Activated CD8-positive, alpha-beta memory T cell treated with anti-CD3 and anti-CD28 coated beads, Interleukin-2, amount 50 U/mL, for 4 hours (primary cell): Measurements from ENCODE around the gene ZIC4.

Source experiments
- DNase-seq: peaks from one replicate; pipeline ENCODE4 v3.0.0-alpha.2; 2020

ZIC4 gene

GRCh38 chr3:147389717-147390116 is 16.6 kb downstream of the ZIC4 start:
- DNase-seq = no peak

- DNase-seq = no peak
Observed at GRCh38 chr3:147388700-147389580, 17.4 kb downstream of the ZIC4 start.

- DNase-seq = no peak
Observed at GRCh38 chr3:147387885-147388699, 18.3 kb downstream of the ZIC4 start.

- no peak for DNase-seq
Observed at GRCh38 chr3:147387291-147387884, 19.0 kb downstream of the ZIC4 start.

GRCh38 chr3:147385059-147386012 is 21.0 kb downstream of the ZIC4 start:
- DNase-seq = no peak

GRCh38 chr3:147384210-147385058 is 21.9 kb downstream of the ZIC4 start:
- DNase-seq = no peak

- no peak for DNase-seq
Observed at GRCh38 chr3:147383617-147384016, 22.7 kb downstream of the ZIC4 start.

GRCh38 chr3:147381596-147381995 is 24.7 kb downstream of the ZIC4 start:
- no peak for DNase-seq

GRCh38 chr3:147380977-147381376 is 25.4 kb downstream of the ZIC4 start:
- no peak for DNase-seq

GRCh38 chr3:147380387-147380951 is 25.9 kb downstream of the ZIC4 start:
- DNase-seq = no peak

GRCh38 chr3:147379651-147380050 is 26.7 kb downstream of the ZIC4 start:
- DNase-seq = no peak

- DNase-seq = no peak
Observed at GRCh38 chr3:147377412-147378367, 28.7 kb downstream of the ZIC4 start.

GRCh38 chr3:147373301-147373700 is 33.0 kb downstream of the ZIC4 start:
- DNase-seq = no peak

GRCh38 chr3:147372525-147373027 is 33.8 kb downstream of the ZIC4 start:
- no peak for DNase-seq

GRCh38 chr3:147371771-147372340 is 34.5 kb downstream of the ZIC4 start:
- DNase-seq = no peak

- no peak for DNase-seq
Observed at GRCh38 chr3:147371140-147371539, 35.2 kb downstream of the ZIC4 start.

GRCh38 chr3:147370349-147370748 is 36.0 kb downstream of the ZIC4 start:
- no peak for DNase-seq

- DNase-seq = no peak
Observed at GRCh38 chr3:147369661-147370123, 36.7 kb downstream of the ZIC4 start.

- DNase-seq = no peak
Observed at GRCh38 chr3:147369231-147369630, 37.1 kb downstream of the ZIC4 start.
